ENCODE measurements around the gene PALLD. TPM values are rescaled to one million over a fixed set of nuclear protein-coding genes. Genes with fewer than 3 reads are reported as not detected.
A peak's percentile ranks its signal among the peaks of the same experiment; 100 is the strongest.

The PALLD gene
- total and polyA plus RNA-seq, 2 donors (not counting 3 experiments of a cell fraction or from before 2014, with no cell fraction given) = 13.4 to 48.2 TPM

DNA sequence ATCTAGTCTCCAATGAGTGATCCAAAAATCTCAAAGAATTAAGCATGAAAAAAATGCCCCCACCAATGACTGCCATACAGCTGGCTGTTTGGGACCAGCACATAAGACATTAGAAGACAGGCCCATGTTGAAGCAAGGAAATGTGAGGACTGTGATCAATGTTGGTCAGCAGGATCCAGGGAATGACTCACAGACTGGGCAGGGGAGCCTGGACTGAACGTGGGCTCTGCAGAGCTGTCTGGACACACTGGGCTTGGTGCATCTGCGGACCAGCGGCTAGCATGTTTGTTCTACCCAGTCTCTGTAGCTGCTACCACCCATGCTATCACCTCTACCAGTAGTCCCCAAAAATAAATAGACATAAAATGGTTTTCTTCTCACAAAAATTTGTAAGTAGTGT is 108.6 kb downstream of the PALLD start:
- Histone ChIP-seq H3K27ac (ENCODE audit: insufficient read depth, low read depth, low read length) (peak overlapping the region; percentile 64), H3K4me2 (ENCODE audit: insufficient read depth, low read length) (no peak overlapping the region)

DNA sequence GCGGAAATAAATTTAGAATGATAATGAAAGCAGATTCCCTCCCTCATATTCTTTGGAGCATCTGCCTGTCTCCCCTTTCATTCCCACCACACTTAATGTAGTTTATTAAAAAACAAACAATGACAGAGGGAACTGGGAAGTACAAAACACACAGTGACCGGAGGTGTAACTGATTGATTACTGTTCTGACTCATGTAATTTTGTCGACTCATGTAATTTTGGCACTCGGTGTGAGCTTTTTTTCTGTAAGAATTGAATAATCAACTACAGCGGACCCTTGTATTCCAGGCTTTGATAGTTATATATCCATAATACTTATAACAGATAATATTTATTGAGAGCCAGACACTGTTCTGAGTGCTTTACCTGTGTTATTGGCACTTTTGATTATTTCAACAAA is 110.4 kb downstream of the PALLD start:
- Histone ChIP-seq H3K9me1 (replicated peaks; ENCODE audit: control insufficient read depth, extremely low read depth, insufficient read depth, low read length) (no peaks in the 10 kb centered on the region), H4K20me1 (replicated peaks; ENCODE audit: control insufficient read depth, extremely low read depth, insufficient read depth, low read length) (no peaks in the 10 kb centered on the region), H3K4me1 (ENCODE audit: control insufficient read depth, extremely low read depth, insufficient read depth, low read length) (peaks cover 34% of the 10 kb centered on the region), H3K27me3 (ENCODE audit: control insufficient read depth in 2 of 2, insufficient read depth in 2 of 2, low read length in 2 of 2) (no peaks in the 10 kb centered on the region), H3K4me2 (ENCODE audit: insufficient read depth, low read length) (no peak overlapping the region), H3K9me3 (replicated peaks; ENCODE audit: control insufficient read depth, insufficient read depth, low read length) (no peaks in the 10 kb centered on the region), H3K27ac (ENCODE audit: insufficient read depth, low read depth, low read length) (no peak overlapping the region), H3K79me2 (ENCODE audit: control insufficient read depth, insufficient read depth, low read length) (no peaks in the 10 kb centered on the region), H3K4me3 (replicated peaks in 1 of 3; ENCODE audit: insufficient read depth in 1 of 3, low read depth in 1 of 3, low read length in 3 of 3) (no peak overlapping the region), H2AFZ (ENCODE audit: low read depth, low read length) (no peak overlapping the region), H3K36me3 (ENCODE audit: control insufficient read depth in 2 of 2, extremely low read depth in 1 of 2, insufficient read depth in 2 of 2, low read length in 2 of 2) (no peaks in the 10 kb centered on the region), H3K9ac (replicated peaks; ENCODE audit: extremely low read depth, insufficient read depth, low read length) (no peak overlapping the region)
- intact Hi-C loops (cut with micrococcal nuclease) (no loop called here), dilution Hi-C loops (cut with MboI; ENCODE audit: extremely low pct_ligation_motif_present, low sequenced_read_pairs) (no loop called here)
- FAIRE-seq = no peak
- no peak for DNase-seq (ENCODE audit: low read depth, low spot score)
- POLR2A ChIA-PET = no interaction called here
- TF ChIP-seq, protein P1, sequence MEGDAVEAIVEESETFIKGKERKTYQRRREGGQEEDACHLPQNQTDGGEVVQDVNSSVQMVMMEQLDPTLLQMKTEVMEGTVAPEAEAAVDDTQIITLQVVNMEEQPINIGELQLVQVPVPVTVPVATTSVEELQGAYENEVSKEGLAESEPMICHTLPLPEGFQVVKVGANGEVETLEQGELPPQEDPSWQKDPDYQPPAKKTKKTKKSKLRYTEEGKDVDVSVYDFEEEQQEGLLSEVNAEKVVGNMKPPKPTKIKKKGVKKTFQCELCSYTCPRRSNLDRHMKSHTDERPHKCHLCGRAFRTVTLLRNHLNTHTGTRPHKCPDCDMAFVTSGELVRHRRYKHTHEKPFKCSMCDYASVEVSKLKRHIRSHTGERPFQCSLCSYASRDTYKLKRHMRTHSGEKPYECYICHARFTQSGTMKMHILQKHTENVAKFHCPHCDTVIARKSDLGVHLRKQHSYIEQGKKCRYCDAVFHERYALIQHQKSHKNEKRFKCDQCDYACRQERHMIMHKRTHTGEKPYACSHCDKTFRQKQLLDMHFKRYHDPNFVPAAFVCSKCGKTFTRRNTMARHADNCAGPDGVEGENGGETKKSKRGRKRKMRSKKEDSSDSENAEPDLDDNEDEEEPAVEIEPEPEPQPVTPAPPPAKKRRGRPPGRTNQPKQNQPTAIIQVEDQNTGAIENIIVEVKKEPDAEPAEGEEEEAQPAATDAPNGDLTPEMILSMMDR (IDR thresholded peaks at IDR 0.05; ENCODE audit: extremely low read depth in 1 of 2, insufficient read depth in 1 of 2, low read depth in 1 of 2, low read length in 2 of 2) = no peak
- TF ChIP-seq MYC (IDR thresholded peaks at IDR 0.05; ENCODE audit: low read depth, low read length) (no peak), JUN (IDR thresholded peaks at IDR 0.05; ENCODE audit: borderline replicate concordance, insufficient read depth, insufficient read length, low read depth) (no peak), POLR2A (IDR thresholded peaks at IDR 0.05; ENCODE audit: low read depth, low read length) (no peak), POLR2AphosphoS5 (IDR thresholded peaks at IDR 0.05; ENCODE audit: insufficient read depth, low read depth, low read length) (no peak), GATA2 (IDR thresholded peaks at IDR 0.05; ENCODE audit: insufficient read depth, insufficient read length, low read depth, low read length) (no peak), FOS (IDR thresholded peaks at IDR 0.05; ENCODE audit: borderline replicate concordance, insufficient read depth, low read length) (no peak), EZH2 (IDR thresholded peaks at IDR 0.05; ENCODE audit: borderline replicate concordance, low read depth, low read length, severe bottlenecking) (no peak)
- TF ChIP-seq, protein P2, sequence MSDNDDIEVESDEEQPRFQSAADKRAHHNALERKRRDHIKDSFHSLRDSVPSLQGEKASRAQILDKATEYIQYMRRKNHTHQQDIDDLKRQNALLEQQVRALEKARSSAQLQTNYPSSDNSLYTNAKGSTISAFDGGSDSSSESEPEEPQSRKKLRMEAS (IDR thresholded peaks at IDR 0.05; ENCODE audit: insufficient read depth, insufficient read length) = no peak
- no TSS peak for BruUV-seq (replicated peaks)
- CTCF ChIA-PET = interaction anchor here (0.6 to 2.5 kb wide), 4 partner anchors 11 to 314 kb away, joined by 3 to 8 read pairs (median 4); no protein-coding TSS in a partner anchor

More for the DNA sequence above, 108.6 kb downstream of the PALLD start:
- H4K20me1 ChIP-seq (replicated peaks; ENCODE audit: control insufficient read depth, extremely low read depth, insufficient read depth, low read length) = no peaks in the 10 kb centered on the region
- no peaks in the 10 kb centered on the region for H3K27me3 ChIP-seq (ENCODE audit: control insufficient read depth in 2 of 2, insufficient read depth in 2 of 2, low read length in 2 of 2)
- dilution Hi-C loops (cut with MboI; ENCODE audit: extremely low pct_ligation_motif_present, low sequenced_read_pairs) (no loop called here), intact Hi-C loops (cut with micrococcal nuclease) (loop anchor here (1.0 kb wide), 1 partner anchor 26 kb away; no protein-coding TSS in a partner anchor)
- no peaks in the 10 kb centered on the region for H3K9me3 ChIP-seq (replicated peaks; ENCODE audit: control insufficient read depth, insufficient read depth, low read length)
- peak; percentile 86 for FAIRE-seq
- POLR2A ChIA-PET = interaction anchor here (1.6 kb wide), 1 partner anchor 26 kb away, joined by 4 read pairs; no protein-coding TSS in a partner anchor
- peak; percentile 79 for DNase-seq (ENCODE audit: low read depth, low spot score)
- no peaks in the 10 kb centered on the region for H3K36me3 ChIP-seq (ENCODE audit: control insufficient read depth in 2 of 2, extremely low read depth in 1 of 2, insufficient read depth in 2 of 2, low read length in 2 of 2)
- CTCF ChIA-PET = interaction anchor here (0.6 to 3.1 kb wide), 10 partner anchors 9 to 243 kb away, joined by 3 to 31 read pairs (median 6); no protein-coding TSS in a partner anchor
- peak overlapping the region; percentile 11 for H3K9ac ChIP-seq (replicated peaks; ENCODE audit: extremely low read depth, insufficient read depth, low read length)
- peak; percentile 79 for TF ChIP-seq FOS (IDR thresholded peaks at IDR 0.05; ENCODE audit: borderline replicate concordance, insufficient read depth, low read length)
- no peak for TF ChIP-seq POLR2A (IDR thresholded peaks at IDR 0.05; ENCODE audit: low read depth, low read length)
- no peak for TF ChIP-seq GATA2 (IDR thresholded peaks at IDR 0.05; ENCODE audit: insufficient read depth, insufficient read length, low read depth, low read length)
- TF ChIP-seq POLR2AphosphoS5 (IDR thresholded peaks at IDR 0.05; ENCODE audit: insufficient read depth, low read depth, low read length) = peak; percentile 20
- TF ChIP-seq JUN (IDR thresholded peaks at IDR 0.05; ENCODE audit: borderline replicate concordance, insufficient read depth, insufficient read length, low read depth) = peak; percentile 3
- BruUV-seq (replicated peaks) = no TSS peak
- peaks cover 25% of the 10 kb centered on the region for H3K4me1 ChIP-seq (ENCODE audit: control insufficient read depth, extremely low read depth, insufficient read depth, low read length)
- H3K79me2 ChIP-seq (ENCODE audit: control insufficient read depth, insufficient read depth, low read length) = no peaks in the 10 kb centered on the region
- no peak overlapping the region for H3K4me3 ChIP-seq (replicated peaks in 1 of 3; ENCODE audit: insufficient read depth in 1 of 3, low read depth in 1 of 3, low read length in 3 of 3)
- H3K9me1 ChIP-seq (replicated peaks; ENCODE audit: control insufficient read depth, extremely low read depth, insufficient read depth, low read length) = no peaks in the 10 kb centered on the region
- H2AFZ ChIP-seq (ENCODE audit: low read depth, low read length) = no peak overlapping the region

Data from endothelial cell of umbilical vein (primary cell).